Endometrial microvascular endothelial cells (primary cell): Measurements from ENCODE around the gene LRRC27. TPM values are rescaled to one million over a fixed set of nuclear protein-coding genes. Genes with fewer than 3 reads are reported as not detected.

Experiments used
- in situ Hi-C: cut with HindIII; loops from 2 replicates; pipeline ENCODE4 v1.10.0; 2017; ENCODE audit warnings: low sequenced_read_pairs, low pct_unique_long_range_greater_than_20kb; ENCODE audit errors: inconsistent ontology term
- total RNA-seq: library from RNA; depleted of rRNA; stranded (reverse); fragments of >200 nt; gene quantifications from one replicate; pipeline ENCODE4 v1.2.3, GENCODE V29; 2015; ENCODE audit errors: inconsistent ontology term

Gene LRRC27
- total RNA-seq, 1 donor from 2014 or later, result 7.9 TPM

DNA sequence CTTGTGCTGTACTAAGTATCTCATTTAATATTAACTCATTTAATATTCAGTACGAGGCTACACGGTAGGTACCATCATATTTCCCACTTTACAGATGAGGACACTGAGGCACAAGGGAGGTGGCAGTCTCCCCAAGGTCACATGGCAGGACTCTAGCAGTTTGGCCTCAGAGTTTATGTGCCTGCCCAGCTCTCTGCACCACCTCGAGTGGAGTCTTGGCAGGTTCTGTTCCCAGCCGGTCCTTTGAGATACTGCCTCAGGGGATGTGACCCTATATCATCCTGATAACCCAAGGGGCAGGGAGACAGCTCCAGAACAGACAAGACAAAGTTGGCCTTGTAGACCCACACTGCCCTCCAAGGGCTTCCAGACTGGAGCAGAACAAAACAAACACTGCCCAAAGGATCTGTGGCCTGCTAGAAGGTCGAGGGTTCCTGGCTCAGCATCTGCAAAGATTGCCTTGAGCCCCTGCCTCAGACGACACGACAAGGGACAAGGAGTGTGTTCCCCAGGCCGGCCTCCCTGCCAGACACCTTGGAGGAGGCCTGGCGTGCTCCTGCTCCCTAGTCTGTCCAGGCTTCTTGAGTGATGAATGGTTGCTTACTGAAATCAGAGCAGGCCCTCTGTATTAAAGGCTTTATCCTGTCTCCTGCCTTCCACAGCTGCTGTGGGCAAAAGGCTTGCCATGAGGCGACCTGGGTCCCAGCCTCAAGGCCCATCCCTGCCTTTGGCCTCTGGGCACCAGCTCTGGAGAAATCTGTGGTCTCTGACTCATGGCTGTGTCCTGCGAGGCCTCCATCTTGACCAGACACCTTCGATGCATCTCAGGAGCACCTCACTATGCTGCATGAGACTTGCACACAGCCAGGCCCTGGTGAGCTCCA, 61.1 kb downstream of the LRRC27 start:
- in situ Hi-C loops, result no loop called here

DNA sequence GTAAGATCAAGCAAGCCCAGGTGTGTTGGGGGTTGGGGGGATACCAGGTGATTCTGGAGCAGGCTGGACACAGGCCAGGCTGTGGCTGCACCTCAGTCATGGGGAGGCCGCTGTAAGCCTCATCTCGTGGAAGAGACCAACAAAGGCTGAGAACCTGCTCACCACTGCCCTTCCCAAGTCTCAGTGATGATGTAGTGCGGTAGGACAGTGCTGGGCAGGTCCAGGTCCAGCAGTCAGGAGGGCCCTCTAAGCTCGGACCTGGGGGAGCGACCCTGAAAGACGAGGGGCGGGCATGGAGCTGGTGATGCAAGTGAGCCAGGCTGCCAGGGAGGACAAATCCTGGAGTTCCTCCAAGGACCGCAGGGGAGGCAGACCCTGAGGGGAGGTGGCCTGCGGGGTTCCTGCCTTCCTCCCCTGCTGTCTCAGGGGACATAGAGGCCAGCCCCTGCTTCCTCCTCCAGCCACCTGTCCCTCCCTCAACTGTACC, 61.7 kb downstream of the LRRC27 start:
- in situ Hi-C loops, result no loop called here

DNA sequence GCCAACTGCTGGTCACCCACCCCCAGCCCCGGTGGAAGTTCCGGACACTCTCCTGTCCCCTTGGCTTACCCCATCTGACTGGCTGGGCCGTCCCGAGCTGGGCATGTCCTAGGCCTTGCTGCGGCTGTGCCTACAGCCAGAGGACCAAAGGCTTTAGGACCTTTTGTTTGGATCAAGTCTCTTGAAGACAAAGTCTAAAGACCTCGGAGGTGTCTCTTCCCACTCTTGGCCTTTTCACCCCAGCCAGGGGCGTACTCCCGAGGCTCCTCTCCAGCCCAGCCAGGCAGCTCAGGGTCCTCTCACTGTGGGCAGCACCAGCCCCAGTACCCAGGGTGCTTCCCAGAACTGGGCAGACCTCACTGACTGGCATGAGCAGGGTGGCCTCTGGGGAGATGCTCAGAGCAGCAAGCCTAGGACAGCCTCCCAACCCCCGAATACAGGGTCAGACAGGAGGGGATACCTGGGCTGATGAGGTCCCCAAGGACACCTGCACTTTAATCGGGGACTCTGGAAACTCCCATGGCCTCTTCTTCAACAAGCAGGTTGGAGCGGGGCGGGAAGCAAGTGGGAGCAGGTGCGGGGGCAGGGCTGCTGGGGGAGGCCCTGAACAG, 62.3 kb downstream of the LRRC27 start:
- in situ Hi-C loops, result no loop called here

DNA sequence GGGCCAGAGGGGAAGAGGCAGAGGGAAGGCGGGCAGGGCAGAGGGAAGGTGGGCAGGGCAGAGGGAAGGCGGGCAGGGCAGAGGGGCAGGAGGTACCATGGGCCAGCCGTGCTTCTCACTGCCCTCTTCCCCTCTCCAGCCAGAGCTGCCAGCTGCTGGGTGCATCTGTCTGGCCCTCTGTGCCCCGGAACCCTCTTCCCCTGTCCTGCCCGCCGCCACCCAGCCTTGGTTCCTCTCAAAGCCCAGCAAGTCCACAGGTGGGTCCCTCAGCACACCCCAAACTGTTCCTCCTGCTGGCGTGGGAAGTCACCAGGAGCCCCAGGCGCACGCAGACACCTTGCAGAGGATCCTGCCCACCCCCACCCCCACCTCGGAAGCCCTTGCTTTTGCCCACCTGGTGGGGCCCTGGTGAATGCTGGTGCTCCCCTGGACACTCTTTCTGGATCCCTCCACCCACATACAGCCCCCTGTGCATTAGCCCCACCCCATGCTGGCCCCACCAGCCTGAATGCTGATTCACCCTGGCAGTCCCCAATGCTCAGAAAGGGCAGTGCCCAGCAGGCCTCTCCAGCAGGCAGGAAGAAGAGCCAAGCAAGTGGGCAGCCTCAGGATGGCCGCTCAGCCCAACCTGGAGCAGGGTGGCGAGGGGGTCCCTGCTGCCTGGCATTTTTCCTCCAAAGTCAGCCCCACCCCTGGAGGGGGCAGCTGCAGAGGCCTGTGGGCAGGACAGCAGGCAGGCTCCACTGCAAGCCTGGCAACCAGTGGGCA, 63.1 kb downstream of the LRRC27 start:
- in situ Hi-C loops, result no loop called here

DNA sequence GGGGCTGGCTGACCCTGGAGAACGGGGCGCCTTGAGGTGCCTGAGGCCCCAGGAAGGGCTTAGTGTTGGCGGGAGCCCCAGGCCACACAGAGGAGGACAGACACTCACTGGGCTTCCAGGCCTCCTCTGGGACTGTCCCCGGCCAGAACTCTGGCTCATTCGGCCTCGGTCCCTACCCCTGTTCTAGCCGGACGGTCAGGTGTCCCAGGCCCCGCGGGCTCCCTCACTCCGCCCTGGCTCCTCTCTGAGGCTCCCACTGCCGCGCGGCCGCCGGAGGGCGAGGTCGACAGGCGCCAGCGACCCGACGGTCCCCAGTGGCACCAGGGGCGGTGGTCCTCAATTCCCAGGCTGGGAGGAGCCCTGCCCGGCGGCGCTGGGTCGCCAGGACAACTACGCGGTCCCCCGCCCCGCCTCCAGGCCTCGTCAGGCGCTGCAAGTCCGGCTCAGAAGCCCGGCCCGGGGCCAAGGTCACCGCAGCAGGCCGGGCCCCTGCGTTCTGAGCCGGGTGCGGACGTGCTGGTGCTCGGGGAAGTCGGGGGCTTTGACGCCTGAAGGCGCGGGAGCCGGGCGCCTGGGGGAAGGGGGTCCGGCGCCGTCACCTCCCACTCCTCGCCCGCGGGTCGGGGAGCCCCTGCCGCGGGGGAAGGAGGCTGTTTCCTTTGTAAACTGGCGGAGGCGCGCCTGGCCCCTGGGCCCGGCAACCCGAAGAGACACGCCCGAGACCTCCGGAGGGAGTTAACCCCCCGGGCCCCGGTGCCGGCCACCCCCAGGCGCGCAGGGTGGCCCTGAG, 63.9 kb downstream of the LRRC27 start:
- in situ Hi-C loops, result no loop called here

DNA sequence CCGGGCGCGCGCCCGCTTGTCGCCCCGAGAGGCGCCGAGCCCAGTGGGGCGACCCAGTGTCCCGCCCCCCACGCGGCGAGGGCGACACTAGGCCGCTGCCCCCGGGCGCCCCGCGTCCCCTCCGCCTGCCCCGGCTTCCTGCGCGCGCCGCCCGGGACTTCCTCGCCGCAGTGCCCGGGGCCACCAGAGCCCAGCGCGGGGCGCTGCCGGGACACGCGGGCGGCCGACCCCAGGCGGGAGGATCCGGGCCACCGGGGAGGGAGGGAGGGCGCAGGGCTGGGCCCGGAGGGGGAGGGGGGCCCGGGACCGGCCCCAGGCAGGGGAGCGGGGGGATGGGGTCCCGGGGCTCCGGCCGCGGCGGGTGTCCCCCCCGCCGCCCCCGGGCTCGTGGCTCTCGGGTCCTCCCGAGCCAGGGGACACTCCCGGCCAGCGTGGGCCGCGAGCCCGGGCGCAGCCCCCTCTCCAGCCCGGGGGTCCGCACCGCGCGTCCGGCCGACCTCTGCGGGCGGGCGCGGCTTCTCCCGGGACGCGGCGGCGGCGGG, 64.6 kb downstream of the LRRC27 start:
- in situ Hi-C loops, result no loop called here

DNA sequence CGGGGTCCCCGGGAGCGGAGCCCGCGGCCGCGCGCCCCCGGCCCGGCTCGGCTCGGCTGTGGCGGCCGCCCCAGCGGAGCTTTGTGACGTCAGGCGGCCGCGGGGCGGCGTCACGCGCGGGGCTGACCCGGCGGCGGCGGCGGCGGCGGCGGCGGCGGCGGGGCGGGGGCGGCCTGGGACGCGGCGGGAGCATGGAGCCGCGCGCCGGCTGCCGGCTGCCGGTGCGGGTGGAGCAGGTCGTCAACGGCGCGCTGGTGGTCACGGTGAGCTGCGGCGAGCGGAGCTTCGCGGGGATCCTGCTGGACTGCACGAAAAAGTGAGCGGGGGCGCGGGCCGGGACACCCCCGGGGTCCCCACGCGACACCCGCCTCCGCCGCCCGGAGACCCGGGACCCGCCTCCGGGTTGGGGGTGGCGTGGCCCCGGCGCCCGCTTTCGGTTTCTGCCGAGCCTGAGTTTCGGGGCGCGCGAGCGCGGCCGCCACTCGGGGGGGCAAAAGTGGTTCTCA, 65.1 kb downstream of the LRRC27 start, which contains the start of gene PWWP2B:
Gene PWWP2B, plus strand, starts transcription at position 165 of the 506 bp plus-strand sequence. Its CDS starts 27 bp downstream, at position 192.
- in situ Hi-C loops, result no loop called here

DNA sequence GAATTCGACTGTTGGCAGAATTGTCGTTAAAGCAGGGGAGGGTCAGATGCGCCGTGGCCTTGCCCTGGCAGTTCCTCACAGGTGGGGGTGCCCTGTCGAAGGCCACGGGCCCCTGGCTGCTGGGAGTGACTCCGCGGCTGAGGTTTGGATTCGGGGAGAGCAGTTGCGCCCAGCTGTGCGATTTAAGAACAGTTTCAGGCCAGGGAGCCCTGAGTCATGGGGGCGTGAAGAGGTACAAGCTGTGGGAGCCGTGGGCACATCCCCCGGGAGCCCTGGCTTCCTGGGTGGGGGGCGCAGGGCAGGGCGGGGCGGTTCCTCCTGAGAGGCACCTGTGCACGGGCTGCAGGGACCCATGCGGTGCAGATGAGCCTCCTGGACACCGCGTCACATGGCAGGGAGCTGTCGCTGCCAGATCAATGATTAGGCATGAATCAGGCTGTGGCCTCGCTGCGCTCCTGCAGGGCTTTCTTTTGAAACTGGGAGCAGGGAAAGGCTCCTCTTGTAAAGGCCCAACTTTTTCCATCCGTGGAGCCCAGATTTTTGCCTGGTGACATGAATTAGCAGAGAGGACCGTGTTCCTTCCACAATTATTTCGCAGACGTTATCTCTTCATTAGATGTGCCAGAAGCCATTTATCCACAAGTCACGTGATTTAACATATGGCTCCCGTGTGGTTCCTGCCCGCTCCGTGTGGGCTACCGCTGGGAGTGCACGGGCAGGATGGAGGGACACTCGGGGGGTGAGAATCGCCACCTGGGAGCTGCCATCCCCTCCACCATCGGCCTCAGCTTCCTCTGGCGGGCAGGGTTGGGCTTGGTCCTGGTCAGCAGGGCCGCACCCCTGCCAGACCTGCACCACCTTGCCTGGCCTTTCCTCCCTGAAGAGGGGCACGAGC, 65.9 kb downstream of the LRRC27 start:
- in situ Hi-C loops, result no loop called here

DNA sequence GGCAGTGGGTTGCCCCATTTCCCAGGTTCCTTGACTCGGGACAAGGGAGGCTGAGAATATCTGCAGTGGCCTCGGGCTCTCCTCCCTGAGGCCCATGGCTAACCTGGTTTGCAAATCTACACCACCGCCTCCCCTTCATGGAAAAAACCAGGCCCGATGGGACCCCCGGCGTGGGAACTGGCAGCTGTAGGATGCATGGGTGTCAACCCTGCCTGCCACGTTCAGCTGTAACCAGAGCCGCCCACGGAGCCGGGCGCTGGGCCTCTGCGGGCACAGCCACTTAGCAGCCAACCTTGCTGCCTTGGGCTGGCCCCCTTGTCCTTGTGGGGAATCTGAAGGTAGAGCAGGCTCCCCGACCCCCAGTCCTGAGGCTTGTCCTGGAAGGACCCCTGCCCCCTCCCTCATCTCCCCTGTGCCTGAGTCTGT, 66.6 kb downstream of the LRRC27 start:
- in situ Hi-C loops, result no loop called here

DNA sequence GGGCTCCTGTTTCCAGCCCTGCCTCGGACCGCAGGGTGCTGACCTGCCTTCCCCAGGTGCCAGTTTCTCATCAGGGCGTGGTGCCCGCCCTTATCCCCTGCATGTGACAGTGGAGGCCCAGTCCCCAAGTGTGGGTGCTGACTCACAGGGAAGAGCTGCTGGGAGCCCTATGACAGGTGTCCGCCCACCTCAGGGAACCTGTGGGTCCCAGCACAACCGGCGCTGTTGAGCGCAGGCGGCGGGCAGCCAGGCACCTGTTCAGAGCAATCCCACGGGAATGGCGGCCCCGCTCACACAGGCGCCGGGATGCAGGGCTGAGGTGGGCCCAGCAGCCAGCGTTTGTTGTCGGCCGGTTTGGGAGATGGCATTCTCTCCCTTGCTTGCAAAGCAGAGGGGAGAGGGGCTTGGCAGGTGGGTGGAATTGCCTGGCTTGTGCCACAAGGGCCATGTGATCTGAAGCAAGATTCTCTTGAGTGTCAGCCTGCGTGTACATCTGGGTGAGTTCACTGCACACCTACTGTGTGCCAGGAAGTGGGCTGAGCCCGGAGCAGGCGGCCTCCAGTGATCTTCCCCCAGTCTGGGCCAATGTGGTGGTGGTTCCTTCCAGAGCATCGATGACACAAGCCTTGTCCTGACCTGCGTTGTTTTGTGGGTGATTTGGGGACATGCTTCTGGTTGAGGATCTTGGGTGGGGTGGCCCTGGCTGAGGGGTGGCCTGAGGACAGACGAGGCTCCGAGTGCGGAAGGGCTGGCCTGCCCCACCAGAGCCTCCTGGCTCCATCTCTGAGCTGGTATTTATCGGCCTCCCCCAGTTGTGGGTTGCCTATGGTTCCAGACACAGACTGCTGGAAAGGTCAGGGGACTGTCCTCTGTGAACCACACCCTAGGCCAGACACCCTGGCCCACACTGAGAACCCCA, 67.4 kb downstream of the LRRC27 start:
- in situ Hi-C loops, result no loop called here

DNA sequence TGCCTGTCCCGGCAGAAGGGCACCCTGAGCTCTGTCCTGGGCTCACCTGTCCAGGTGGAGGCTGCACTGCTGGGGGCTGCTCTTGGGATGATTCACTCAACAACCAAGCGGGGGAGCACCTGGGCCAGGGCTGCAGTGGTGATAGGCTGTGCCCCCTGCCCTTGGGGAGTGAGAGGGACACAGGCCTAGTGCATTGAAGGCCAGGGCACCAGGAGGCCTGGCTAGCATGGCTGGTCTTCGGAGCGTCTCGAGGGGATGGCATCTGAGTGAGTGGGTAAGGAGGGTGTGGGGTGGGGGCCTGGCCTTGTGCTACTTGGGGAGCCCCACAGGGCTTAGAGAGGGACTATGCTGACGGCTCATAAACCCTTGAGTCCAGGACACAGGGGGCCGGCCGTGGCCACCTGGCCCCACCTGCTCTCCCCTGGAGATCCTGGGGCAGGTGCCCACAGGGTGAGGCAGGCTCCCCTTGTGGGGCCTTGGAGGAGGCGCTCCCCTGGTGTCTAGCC, 68.1 kb downstream of the LRRC27 start:
- in situ Hi-C loops, result no loop called here

DNA sequence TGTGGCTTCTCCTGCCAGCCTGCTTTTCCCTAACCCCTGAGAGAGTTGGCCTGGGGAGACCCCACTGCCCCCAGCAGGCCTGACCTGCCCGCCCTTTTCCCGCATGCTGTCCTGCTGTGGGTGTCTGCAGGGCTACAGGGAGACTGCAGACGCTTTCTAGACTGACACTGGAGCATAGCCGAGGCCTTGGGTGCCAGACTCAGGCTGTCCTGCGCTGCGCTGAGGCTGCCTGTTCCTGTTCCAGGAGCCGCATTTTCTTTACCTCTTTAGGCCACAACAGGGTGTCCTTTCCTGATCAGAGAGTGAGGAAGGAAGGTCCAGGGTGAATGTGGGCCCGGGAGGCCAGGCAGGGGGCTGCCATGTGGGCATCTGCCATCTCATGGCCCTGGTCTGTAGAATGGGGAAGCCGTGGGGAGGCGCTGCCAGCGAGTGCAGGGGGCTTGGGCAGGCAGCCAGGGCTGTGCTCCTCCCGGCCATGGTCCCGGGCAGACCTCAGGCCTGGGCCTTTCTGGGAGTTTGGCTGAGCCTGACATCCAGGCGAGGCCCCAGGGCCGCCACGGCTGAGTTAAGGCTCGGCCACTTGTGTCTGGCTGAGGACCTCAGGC, 68.7 kb downstream of the LRRC27 start:
- in situ Hi-C loops, result no loop called here

DNA sequence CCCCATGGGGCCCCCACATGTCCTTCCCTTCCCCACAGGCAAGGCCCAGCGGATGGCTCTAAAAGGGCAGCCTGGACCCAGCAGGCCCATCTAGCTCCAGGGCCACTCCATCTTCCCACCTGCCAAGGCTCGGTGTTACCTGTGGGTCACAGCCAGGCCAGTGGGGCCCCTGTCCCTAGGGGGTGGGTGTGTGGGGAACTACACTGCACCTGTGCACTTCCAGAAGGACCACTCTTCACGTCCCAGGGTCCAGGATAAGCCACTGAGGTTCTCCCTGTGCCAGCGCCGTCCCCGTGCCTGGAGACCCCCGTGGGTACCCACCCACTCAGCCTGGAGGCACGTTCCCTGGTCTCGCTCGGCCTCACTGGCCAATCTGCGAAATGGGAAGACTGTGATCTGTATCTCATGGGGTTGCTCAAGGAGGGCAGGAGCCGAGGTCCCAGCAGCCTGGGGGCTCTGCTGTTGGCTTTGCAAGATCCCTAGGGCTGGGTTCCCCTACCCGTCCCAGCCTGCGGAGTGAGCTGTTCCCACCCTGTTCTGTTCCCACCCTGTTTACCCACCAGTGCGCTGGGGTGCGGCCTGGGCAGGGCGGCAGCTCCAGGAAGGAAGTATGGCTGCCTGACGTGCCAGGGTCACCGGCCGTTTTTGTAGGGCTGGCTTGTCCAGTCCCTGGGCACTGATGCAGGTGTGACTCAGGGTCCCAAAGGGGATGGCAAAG, 69.6 kb downstream of the LRRC27 start:
- in situ Hi-C loops, result no loop called here

DNA sequence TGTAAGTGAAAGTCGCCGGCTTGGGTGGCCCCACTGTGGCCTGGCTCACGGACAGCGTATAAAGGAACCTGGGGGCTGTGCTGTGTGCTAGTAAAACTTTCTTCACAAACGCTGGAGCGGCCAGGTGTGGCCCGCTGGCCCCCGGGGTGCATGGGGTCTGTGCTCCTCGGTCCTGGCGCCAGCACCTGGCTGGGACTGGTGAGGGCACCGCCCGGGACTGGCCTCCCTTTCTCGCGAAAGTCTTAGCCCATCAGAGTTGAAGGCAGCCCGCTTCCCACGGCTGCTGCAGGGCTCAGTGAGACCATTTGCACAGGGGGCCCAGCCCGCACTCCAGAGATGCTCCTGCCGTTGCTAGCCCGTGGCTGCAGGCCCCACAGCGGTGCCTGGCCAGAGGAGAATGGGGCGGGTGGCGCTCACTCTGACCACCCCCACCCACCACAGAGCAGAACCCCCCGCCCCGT, 70.8 kb downstream of the LRRC27 start:
- in situ Hi-C loops, result no loop called here

DNA sequence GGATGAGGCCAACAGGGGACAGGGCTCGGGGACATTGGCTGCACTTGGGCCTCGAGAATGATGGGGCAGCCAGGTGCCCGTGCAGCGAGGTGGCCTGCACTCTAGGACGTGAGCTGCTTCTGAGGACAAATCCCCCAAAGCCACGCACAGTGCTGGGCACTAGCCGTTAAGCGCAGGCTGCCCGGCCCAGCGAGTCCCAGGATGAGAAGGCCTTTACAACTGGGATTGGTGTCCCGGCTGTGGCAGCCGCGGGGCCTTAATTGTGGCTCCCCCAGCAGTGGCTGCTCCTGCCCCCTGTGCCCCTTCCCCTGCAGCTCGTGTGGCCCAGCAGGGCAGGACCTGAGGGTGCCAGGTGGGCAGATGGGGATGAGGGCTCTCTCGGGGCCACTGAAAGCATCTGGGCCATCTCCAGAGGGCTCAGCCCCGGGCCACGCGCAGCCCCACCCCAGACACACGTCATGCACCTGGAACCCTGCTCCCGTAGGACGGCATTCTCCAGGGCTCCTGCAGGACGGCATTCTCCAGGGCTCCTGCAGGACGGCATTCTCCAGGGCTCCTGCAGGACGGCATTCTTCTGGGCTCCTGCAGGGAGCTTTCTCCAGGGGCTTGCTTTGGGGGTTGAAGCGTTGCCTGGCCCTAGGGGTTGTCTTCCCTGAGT, 71.6 kb downstream of the LRRC27 start:
- in situ Hi-C loops, result no loop called here
